HG03460 (cell line): Measurements from ENCODE around the gene TNRC6A.
"Not testable (repeated sequence)": the region's sequence is repeated elsewhere in the genome, so short reads cannot be mapped to it uniquely, and the experiment has no call there.

ENCODE experiments used
- ATAC-seq: cut with Tn5 transposase; IDR thresholded peaks from one replicate; pipeline ENCODE4 v1.9.1; 2021; ENCODE audit not compliant: unreplicated experiment

Gene TNRC6A

DNA sequence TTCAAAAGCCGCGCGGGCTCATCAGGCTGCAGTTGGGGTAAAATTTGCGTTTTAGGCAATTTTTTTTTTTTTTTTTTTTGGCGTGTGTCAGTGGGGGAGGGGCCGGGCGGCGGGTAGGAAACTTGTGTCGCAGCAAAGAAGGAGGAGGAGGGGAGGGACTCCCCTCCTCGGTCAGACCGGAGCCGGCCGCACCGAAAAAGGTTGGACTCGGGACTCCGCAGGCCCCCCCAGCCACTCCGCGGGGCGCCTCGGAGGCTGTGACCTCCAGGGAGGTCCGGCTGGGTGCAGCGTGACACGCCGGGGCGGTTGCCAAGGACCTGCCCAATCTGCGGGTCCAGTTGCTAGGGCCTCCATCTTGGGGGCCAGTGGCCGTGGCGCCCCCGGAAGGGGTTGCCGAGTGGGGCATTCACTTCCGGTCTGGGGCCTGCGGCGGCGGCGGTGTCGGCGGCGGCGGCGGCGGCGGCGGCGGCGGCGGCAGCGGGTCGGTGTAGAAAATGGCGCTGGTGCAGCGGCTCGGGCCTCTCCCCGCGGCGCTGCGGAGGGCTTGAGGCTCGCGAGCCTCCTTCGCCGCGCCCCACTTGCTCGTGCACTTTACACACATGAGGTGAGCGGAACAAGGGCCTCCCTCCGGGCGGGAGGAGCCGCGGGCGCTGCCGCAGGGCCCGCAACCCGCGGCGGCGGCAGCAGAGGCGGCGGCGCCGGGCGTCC lies at the start of gene TNRC6A:
Gene TNRC6A, plus strand, starts transcription at position 409 of the 708 bp plus-strand sequence. Its CDS starts 191 bp downstream, at position 600.
- peak; percentile 89 for ATAC-seq

DNA sequence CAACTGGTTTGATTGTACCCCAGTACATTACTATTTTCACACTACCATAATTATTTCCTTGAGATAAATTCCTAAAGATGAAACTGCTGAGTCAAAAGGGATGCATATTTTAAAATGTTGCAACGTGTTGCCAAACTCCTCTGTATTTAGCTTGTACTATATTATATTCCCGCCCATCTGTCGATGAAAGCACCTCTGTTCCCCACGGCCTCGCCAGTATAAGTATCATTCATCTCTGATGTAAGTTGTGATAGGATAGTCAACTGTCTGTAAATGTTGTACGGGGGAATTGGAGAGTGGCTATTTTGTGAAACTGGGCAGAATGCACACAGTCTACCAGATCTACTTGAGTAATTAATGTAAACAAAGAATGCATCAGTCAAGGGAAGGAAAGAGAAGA lies 47.7 kb upstream of the TNRC6A start:
- no peak for ATAC-seq

DNA sequence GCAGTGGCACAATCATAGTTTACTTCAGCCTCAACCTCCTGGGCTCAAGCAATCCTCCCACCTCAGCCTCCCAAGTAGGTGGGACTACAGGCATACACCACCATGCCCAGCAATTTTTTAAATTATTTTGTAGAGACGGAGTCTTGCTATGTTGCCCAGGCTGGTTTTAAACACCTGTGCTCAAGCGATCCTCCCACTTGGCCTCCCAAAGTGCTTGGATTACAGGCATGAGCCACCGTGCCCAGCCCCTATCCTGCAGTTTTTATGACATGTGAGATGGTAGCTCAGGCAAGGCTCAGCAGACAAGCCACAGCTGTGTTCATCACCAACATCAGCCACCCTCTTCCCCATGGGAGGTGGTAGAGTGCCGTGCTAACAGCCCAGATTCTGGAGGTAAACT lies 46.2 kb upstream of the TNRC6A start:
- no peak for ATAC-seq

DNA sequence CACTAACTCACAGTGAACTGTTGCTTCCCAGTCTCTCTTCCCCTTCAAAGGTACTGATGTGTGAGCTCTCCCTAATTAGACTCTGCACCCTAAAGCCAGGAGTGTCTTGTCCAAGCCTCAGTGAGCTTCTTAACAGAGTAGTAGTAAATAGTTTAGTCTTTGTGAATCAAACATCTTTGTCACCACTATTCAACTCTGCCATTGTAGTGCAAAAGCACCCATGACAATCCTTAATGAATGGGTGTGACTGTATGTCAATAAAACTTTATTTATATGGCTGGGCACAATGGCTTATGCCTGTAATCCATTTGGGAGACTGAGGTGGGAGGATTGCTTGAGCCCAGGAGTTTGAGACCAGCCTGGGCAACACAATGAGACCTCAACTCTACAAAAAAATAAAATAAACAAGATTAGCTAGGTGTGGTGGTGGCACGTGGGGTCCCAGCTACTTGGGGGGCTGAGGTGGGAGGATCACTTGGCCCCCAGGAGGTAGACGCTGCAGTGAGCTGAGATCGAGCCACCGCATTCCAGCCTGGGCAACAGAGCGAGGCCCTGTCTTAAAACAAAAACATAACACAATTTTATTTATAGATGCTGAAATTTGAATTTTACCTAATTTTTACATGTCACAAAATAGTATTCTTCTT lies 45.5 kb upstream of the TNRC6A start:
- no peak for ATAC-seq

DNA sequence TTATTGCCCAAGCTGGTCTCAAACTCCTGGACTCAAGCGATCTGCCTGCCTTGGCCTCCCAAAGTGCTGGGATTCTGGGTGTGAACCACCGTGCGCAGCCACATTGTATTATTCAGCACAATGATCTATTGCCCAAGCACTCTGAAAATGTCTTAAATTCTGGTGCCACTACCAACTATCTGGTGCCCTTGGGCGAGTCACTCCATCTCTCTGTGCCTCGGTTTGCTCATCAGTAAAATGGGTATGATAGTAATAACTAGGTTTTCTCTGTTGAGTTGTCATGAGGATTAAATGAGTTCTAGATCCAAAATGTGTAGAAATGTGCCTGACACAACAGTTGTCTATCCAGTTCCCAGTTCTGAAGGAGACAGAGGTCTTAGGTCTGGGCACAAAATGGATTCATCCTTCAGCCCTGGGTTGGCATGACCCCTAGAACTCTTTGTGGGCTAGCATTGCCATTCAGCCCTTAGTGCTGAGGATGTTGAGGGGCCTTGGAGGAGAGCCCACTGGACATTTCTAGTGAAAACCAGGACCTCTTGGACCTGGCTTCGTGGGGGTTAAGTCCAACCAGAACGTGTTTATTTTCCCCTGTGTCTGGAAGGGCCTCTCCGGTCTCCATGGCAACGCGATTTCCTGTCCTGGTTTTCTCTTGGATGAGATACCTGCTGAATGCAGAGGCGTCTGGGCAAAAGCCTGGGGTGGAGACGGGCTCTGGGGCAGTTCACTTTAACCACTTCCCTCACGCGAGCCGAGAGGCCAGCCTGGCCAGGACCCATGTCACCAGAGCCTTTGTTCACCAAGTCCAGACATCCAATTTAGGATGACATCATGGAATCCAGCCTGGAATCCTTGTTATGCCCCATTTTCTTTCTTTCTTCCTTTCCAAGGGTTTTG lies 43.7 kb upstream of the TNRC6A start:
- no peak for ATAC-seq

DNA sequence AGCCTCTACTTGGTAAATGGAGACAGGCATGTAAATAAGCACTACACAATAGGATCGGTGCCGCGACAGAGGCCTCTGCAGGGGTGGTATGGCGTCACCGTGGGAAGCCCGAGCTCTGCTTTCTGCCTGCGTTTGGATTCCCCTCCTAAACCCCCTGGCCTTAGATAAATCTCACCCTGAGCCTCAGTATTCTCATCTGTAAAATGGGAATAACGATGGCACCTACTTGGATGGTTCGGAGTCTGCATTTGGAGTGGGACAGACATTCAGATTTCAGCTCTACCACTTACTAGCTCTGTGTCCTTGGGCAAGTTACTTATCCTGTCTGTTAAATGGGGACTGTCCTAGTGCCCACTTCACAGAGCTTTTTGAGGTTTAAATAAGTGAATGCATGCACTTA lies 42.8 kb upstream of the TNRC6A start:
- ATAC-seq = no peak

DNA sequence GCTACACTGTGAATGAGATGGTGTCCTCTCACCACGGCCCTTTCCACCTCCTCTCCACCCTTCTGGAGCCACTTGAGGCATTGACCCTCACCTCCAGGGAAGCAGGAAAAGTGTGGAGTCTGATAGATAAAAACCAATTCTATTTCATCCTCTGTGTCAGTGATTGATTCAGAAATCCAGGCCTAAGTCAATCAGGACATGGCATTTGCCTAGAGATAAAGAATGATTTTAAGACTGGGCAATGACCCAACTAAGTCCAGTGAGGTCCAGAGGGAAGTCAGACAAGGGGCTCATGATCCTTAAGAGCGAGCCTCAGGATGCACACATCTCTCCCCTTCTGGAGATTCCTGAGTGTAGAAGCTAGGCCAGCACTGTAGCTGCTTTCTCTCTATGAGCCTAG lies 41.1 kb upstream of the TNRC6A start:
- ATAC-seq = no peak

DNA sequence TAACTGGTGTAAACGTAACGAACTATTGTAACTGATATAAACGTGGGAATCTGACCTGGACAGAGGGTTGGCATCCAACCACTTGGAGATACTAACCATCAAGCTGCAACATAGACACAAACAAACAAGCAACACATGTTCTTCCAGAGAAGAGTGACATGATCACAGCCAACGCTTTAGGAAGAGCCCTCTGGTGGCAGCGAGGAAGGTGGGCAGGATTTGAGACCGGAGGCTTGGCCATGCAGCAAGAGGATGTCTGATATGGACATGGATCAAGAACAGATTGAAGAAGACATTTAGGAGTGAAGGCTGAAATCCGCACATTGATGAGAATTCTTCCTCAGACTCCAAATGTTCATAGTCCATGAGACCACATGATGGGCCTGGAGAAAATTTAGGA lies 40.3 kb upstream of the TNRC6A start:
- ATAC-seq = no peak

DNA sequence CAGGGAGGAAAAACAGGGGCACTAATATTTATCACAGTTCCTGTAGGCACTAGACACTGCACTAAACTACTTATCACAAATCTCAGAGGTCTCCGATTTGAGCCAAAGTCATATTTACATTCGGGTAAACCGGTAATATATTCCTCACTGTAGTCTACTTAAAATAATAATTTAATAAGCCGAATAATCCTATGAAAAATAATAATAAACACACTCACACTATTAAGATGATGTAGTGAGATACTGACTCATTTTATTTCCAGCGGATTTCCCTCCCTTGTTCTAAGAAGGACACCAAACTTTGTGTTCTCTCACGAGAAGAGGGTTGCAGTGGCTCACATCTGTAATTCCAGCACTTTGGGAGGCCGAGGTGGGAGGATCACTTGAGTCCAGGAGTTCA lies 36.6 kb upstream of the TNRC6A start:
- no peak for ATAC-seq

DNA sequence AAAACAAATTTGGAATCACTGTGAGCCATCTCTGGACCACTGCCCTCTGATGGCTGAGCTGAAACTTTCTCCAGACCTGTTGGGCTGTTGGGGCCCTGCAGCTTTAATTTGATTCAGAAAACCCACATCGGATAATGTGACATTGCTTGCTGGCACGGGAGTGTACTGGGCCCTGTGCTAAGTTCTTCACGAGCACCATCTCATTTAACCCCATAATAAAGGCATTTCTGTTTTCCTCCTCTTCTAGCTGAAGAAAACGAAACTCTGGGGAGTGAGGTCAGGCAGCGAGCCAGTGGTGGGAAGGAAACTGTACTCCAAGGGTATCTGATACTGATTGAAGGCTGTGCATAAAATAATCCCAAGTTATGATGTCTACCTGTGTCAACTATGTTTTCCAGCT lies 34.5 kb upstream of the TNRC6A start:
- no peak for ATAC-seq

DNA sequence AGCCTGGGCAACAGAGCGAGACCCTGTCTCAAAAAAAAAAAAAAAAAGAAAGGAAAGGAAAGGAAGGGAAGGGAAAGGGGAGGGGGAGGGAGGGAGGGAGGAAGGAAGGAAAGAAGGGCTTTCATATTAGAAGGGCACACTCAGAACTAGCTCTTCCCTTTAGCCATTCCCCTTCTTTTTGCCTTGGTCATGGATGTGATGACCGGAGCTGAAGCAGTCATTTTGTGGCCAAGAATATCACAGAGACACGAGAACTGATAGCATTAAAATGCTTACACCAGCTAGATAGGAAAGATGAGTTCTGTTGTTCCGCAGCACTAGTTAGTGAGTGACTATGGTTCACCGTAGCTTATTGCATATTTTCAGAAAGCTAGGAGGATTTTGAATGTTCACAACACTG lies 32.8 kb upstream of the TNRC6A start:
- ATAC-seq = no peak

DNA sequence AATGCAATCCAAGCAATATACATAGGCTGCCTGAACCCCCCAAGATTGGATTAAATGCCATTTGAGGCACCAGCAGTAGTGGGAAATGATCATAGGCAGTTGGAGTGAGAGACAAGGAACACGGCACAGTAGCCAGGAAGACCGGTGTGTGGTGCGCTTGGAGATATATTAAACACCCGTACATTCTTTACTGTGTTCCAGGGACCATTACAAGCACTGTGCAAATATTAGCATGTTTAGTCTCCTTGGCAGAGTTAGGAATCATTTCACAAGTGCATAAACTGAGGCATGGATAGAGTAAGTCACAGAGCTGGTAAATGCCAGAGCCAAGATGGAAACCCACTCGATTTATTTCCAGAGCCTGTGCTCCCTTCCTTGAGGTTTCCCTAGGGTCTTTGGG lies 31.1 kb upstream of the TNRC6A start:
- no peak for ATAC-seq

DNA sequence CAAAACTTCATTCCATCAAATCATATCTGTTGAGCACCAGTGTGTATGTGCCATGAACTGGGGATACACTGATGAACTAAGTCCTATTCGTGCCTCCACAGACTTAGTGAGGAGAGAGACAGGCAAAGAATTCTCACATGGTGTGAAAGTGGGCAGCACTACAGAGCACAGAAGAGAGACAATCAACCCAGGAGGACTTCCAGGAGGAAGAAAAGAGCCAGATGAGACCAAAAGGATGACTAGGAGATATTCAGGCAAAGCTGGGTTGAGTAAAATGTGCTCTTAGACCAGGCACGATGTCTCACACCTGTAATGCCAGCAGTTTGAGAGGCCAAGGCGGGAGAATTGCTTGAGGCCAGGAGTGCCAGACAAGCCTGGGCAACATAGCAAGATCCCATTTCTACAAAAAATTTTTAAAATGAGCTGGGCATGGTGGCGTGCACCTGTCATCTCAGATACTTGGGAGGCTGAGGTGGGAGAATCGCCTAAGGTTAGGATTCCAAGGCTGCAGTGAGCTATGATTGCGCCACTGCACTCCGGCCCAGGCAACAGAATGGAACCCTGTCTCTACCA lies 30.2 kb upstream of the TNRC6A start:
- no peak for ATAC-seq

DNA sequence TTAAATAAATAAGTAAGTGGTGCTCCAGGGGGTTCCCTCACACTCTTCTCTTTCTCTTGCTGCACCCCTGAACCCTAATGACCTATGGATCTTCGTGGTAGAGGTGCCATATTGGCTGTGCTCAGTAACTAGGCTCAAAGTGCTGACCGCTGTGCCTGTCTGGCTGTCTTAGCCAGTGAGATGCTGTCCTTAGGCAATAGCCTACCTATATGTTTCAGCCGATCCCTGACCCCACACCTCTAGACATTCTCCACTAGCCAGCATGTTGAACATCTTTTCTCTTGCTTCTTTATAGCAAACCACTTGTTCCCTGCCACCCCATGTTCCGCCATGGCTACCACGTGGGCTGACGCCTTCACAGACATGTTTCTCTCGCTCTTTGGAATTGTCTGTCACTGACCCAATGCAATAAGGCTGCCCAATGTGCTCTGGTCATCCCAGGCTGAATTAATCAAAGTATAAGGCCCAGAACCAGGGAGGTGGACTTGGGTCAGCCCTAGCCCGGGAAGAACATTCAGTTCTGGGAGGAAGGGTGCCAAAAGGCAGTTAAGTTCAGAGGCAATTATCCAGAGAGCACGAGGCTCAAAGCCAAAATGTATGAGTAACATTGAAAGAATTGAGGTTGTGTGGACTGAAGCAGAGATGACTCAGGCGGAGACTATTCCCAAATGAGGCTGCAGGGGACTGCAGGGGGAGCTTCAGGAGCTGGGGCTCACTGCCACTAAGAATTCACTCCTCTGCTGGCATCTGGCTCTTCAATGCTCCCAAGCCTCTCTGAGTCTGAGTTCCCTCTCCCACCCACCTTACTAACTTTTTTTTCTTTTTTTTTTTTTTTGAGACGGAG lies 28.7 kb upstream of the TNRC6A start:
- ATAC-seq = no peak

DNA sequence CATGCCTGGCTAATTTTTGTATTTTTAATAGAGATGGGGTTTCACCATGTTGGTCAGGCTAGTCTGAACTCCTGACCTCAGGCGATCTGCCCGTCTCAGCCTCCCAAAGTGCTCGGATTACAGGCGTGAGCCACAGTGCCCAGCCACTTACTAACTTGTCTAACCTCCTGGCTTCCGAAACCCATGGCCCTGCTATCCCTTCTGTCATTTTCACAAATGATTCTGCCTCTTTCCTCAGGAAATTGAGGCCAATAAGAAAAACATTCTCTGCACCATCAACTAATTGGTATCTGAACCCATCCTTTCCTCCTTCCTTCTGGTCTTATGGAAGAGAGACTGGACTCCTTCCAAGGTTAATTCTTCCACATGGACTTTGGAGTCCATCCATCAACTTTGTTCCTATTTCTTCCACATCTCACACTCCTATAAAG lies 27.9 kb upstream of the TNRC6A start:
- ATAC-seq = no peak

DNA sequence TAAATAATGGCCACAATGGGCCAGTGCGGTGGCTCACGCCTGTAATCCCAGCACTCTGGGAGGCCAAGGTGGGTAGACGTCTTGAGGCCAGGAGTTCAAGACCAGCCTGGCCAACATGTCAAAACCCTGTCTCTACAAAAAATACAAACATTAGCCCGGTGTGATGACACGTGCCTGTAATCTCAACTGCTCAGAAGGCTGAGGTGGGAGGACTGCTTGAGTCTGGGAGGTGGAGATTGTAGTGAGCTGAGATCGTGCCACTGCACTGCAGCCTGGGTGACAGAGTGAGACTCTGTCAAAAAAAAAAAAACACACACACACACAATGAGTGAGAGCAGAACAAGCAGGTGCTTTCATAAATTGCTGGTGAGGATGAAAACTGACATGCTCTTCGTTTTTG lies 21.7 kb upstream of the TNRC6A start:
- not testable (repeated sequence) for ATAC-seq

DNA sequence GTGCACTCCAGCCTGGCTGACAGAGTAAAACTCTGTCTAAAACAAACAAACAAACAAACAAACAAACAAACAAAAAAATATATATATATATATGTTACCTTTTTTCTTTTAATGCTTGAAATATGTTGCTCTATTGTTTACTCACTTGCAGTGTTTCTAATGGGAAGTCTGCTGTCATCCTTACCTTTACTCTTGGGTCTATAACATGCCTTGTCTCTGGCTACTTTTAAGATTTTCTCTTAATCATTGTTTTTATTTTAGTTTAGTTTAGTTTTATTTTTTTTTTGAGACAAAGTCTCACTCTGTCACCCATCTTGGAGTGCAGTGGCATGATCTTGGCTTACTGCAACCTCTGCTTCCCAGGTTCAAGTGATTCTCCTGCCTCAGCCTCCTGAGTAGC lies 16.1 kb upstream of the TNRC6A start:
- no peak for ATAC-seq

DNA sequence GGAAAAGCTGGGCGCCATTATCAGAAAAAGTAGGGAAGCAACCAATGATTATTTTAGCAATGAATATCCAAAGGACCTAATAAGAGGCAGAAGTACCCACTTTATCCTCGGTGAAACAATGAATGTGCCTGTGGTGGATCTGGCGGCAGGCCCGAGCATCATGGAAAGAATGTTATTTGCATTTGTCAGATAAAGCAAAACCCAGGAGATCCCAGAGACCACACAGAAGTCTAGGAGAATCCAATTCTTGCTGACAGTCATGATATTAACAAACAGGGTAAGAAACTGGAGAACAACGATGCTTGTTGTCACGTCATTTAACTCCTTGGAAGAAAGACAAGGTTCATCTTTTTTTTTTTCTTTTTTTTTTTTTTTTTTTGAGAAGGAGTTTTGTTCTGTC lies 12.0 kb upstream of the TNRC6A start:
- no peak for ATAC-seq

DNA sequence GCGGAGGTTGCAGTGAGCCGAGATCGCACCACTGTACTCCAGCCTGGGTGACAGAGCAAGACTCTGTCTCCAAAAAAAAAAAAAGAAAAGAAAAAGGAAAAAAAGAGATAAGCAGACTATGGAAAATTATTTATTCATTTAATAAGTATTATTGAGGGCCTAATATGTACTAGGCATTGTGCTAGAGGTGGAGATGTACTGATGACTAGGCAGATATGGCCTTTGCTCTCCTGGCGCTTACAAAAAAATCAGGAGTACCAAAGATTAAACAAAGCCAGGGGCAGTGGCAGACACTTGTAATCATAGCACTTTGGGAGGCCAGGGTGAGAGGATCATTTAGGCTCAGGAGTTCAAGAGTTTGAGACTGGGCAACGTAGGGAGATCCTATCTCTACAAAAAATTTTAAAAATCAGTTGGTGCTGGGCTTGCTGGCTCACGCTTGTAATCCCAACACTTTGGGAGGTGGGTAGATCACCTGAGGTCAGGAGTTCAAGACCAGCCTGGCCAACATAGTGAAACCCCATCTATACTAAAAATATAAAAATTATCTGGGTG lies 10.4 kb upstream of the TNRC6A start:
- no peak for ATAC-seq

DNA sequence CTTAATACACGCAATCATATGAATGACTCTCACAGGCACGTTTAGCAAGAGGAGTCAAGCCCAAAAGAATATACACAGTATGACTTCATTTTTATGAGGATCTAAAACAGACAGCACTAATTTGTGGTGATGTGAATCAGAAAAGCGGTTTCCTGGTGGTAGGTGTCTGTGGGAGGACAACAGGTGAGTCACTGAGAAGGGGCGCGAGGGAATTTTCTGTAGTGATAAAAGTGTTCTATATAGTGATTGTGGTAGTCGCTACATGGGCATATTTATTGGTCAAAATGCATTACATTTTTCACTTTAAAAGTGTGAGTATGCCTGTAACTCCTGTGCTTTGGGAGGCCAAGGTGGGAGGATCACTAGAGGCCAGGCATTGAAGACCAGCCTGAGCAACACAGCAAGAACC lies 7.6 kb upstream of the TNRC6A start:
- no peak for ATAC-seq
